ENCODE results near the gene HOXA6.

GRCh38 chr7:27148031-27148755 lies 619 bp upstream of the HOXA6 start:
- TF ChIP-seq, protein P1, sequence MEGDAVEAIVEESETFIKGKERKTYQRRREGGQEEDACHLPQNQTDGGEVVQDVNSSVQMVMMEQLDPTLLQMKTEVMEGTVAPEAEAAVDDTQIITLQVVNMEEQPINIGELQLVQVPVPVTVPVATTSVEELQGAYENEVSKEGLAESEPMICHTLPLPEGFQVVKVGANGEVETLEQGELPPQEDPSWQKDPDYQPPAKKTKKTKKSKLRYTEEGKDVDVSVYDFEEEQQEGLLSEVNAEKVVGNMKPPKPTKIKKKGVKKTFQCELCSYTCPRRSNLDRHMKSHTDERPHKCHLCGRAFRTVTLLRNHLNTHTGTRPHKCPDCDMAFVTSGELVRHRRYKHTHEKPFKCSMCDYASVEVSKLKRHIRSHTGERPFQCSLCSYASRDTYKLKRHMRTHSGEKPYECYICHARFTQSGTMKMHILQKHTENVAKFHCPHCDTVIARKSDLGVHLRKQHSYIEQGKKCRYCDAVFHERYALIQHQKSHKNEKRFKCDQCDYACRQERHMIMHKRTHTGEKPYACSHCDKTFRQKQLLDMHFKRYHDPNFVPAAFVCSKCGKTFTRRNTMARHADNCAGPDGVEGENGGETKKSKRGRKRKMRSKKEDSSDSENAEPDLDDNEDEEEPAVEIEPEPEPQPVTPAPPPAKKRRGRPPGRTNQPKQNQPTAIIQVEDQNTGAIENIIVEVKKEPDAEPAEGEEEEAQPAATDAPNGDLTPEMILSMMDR (IDR thresholded peaks at IDR 0.05 in 2 of 3, conservative IDR thresholded peaks at IDR 0.05 in 1 of 3; ENCODE audit: insufficient read depth in 2 of 3, low read depth in 1 of 3, low read length in 3 of 3), result no peak
- TF ChIP-seq POLR2AphosphoS2 (IDR thresholded peaks at IDR 0.05; ENCODE audit: low read length) (no peak), DNMT1 (IDR thresholded peaks at IDR 0.05) (no peak), SMARCC2 (IDR thresholded peaks at IDR 0.05; ENCODE audit: low read depth) (no peak), ZKSCAN1 (IDR thresholded peaks at IDR 0.05; ENCODE audit: low read depth, low read length) (no peak)
